Nephron progenitor cell (in vitro differentiated cells): ENCODE measurements around the gene ENTHD1.
A peak's percentile ranks its signal among the peaks of the same experiment; 100 is the strongest.

Experiments
- DNase-seq: peaks from one replicate; pipeline ENCODE4 v3.0.0; 2021
- H3K27ac Mint-ChIP-seq: 2 replicates; pipeline ENCODE4 v1.8.0; 2021; ENCODE audit warnings: mild to moderate bottlenecking, moderate library complexity, mixed read lengths
- H3K27me3 Mint-ChIP-seq: 2 replicates; pipeline ENCODE4 v1.8.0; 2021; ENCODE audit warnings: mild to moderate bottlenecking, low read depth, mixed read lengths; ENCODE audit not compliant: poor library complexity
- H3K36me3 Mint-ChIP-seq: 2 replicates; pipeline ENCODE4 v1.8.0; 2021; ENCODE audit warnings: low read depth, mixed read lengths
- H3K4me1 Mint-ChIP-seq: 2 replicates; pipeline ENCODE4 v1.8.0; 2021; ENCODE audit warnings: mixed read lengths
- H3K4me3 Mint-ChIP-seq: 2 replicates; pipeline ENCODE4 v1.8.0; 2021; ENCODE audit warnings: mild to moderate bottlenecking, moderate library complexity, mixed read lengths
- H3K9me3 Mint-ChIP-seq: 2 replicates; pipeline ENCODE4 v1.8.0; 2021; ENCODE audit warnings: mild to moderate bottlenecking, moderate library complexity, mixed read lengths
- TF ChIP-seq, protein P1 (sequence below): fragments of 200-600 bp; sonication (generic); IDR thresholded peaks from 2 replicates; pipeline ENCODE4 v1.5.0; 2021; ENCODE audit warnings: antibody characterized with exemption

The ENTHD1 gene

DNA sequence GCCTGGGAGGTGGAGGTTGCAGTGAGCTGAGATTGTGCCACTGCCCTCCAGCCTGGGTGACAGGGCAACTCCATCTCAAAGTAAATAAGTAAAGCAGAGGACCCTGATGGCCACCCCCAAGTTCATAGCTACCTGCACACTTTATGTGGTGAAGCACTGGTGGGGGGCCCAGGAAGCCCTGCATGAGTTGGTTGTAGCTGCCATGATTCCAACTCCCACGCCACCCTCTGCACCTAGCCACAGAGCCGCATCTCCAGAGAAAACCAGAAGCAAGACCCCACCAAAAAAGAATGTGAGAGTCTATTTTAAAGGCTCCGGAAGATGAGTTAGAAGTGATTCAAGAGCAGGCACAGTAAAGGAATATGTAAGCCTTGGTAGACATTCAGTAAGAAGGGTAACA lies 46.3 kb upstream of the ENTHD1 start:
- no peak overlapping the region for H3K27ac Mint-ChIP-seq
- TF ChIP-seq, protein P1, sequence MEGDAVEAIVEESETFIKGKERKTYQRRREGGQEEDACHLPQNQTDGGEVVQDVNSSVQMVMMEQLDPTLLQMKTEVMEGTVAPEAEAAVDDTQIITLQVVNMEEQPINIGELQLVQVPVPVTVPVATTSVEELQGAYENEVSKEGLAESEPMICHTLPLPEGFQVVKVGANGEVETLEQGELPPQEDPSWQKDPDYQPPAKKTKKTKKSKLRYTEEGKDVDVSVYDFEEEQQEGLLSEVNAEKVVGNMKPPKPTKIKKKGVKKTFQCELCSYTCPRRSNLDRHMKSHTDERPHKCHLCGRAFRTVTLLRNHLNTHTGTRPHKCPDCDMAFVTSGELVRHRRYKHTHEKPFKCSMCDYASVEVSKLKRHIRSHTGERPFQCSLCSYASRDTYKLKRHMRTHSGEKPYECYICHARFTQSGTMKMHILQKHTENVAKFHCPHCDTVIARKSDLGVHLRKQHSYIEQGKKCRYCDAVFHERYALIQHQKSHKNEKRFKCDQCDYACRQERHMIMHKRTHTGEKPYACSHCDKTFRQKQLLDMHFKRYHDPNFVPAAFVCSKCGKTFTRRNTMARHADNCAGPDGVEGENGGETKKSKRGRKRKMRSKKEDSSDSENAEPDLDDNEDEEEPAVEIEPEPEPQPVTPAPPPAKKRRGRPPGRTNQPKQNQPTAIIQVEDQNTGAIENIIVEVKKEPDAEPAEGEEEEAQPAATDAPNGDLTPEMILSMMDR, result no peak
- H3K27me3 Mint-ChIP-seq, result no peaks in the 10 kb centered on the region
- no peaks in the 10 kb centered on the region for H3K9me3 Mint-ChIP-seq
- H3K36me3 Mint-ChIP-seq, result no peaks in the 10 kb centered on the region
- no peak overlapping the region for H3K4me3 Mint-ChIP-seq
- DNase-seq, result no peak
- H3K4me1 Mint-ChIP-seq, result peaks cover 84% of the 10 kb centered on the region

DNA sequence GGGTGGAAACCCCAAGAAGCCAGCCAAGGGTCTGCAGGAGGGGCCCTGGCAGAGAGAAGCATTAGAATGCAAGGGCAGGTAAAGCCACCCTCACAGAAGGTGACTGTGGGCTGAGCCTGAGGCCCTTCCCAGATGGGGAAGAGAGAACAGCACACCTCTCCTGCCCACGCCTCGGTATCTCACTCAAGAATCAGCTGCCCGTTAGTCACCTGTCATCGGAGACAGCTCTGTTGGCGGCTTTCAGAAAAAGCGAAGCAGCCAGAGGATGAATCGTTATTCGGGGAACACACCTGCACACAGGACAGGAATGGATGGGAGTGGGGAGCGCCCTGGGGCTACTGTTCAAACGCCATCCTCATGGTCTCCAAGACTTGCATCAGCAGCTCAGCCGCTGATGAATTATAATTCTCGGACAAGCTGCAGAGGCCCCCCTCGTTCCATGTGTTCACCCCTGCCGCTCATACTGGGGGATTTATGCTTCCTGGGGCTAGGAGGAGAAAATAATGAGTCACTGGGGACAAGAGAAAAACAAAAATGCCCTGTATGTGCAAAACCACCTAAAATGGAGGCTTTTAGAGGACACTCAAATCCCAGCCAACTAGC lies 45.0 kb upstream of the ENTHD1 start:
- Mint-ChIP-seq H3K36me3 (no peaks in the 10 kb centered on the region), H3K27me3 (no peaks in the 10 kb centered on the region), H3K27ac (no peak overlapping the region), H3K4me1 (peaks cover 84% of the 10 kb centered on the region), H3K9me3 (no peaks in the 10 kb centered on the region), H3K4me3 (no peak overlapping the region)
- TF ChIP-seq, protein P1, result no peak
- no peak for DNase-seq

DNA sequence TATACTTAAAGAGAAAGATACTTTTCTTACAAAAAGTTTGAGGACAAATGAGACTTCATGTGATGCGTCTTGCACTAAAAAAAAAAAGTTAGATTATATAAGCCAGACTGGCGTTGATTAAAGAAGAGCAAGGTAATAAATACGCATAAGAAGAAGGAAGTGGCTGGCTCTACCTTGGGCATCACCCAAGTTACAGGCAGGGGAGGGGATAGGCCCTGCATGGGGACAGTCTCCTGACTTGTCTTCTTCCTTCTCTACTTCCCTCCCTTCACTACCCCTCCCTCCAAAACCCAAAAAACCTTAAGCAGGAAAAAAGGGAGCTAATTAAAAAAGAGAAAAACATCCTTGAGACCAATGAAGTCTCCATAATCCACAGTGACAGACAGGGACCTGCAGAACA lies 44.3 kb upstream of the ENTHD1 start:
- Mint-ChIP-seq H3K9me3 (no peaks in the 10 kb centered on the region), H3K27ac (no peak overlapping the region), H3K36me3 (no peaks in the 10 kb centered on the region), H3K4me1 (peaks cover 84% of the 10 kb centered on the region), H3K27me3 (no peaks in the 10 kb centered on the region), H3K4me3 (no peak overlapping the region)
- TF ChIP-seq, protein P1, result no peak
- no peak for DNase-seq

DNA sequence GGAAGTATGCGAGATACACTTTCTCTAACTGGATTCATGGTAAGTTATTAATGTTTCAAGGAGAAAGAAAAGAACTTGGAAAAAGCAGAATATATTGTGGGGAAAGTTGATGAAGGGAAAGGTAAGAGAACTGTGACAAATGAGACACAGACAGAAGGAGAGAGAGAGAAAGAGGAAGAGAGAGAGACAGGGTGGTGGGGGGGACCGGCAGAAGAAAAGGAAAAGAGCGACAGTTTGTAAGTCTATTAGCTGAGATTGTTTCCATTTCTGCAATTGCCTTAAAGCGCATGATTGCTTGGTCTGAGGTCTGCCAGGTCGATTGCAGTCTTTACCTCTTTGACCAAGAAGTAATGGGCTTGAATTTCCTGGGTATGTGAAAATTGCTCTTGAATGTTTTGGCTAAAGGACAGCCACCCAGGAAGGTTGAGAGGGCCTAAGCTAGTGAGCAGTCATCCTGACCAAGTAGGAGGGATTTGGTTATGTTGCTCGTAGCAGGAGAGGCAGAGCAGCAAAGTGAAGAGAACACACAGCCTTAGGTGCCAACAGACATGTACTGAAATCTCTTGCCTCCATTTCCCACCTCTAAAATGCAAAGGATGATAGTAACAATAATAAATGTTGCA lies 43.1 kb upstream of the ENTHD1 start:
- H3K4me1 Mint-ChIP-seq, result peaks cover 81% of the 10 kb centered on the region
- no peaks in the 10 kb centered on the region for H3K36me3 Mint-ChIP-seq
- no peak for DNase-seq
- TF ChIP-seq, protein P1, result no peak
- H3K27ac Mint-ChIP-seq, result no peak overlapping the region
- H3K27me3 Mint-ChIP-seq, result peaks cover 3% of the 10 kb centered on the region
- no peak overlapping the region for H3K4me3 Mint-ChIP-seq
- no peaks in the 10 kb centered on the region for H3K9me3 Mint-ChIP-seq

DNA sequence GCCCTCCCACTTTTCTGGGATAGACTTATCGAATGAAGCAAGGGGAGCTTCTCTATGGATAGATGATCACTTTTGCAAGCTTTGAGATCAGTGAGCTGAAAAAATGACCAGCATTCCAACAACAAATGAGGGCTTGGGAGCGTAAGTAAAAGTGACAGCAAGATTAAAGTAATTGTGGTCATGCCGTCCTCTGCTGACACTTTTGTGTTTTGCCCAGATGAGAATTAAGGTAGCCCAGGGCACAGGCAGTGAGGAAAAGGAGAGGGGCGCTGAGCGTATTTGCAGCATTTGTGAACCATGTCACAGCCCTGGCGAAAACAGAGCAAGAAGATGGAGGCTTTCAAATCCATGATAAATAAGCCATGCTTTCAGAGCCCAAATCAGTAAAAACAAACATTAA lies 42.1 kb upstream of the ENTHD1 start:
- H3K4me1 Mint-ChIP-seq, result peaks cover 72% of the 10 kb centered on the region
- H3K9me3 Mint-ChIP-seq, result no peaks in the 10 kb centered on the region
- H3K4me3 Mint-ChIP-seq, result peak overlapping the region; percentile 33
- TF ChIP-seq, protein P1, result no peak
- peak overlapping the region; percentile 1 for H3K27ac Mint-ChIP-seq
- H3K36me3 Mint-ChIP-seq, result no peaks in the 10 kb centered on the region
- no peak for DNase-seq
- H3K27me3 Mint-ChIP-seq, result peaks cover 3% of the 10 kb centered on the region

DNA sequence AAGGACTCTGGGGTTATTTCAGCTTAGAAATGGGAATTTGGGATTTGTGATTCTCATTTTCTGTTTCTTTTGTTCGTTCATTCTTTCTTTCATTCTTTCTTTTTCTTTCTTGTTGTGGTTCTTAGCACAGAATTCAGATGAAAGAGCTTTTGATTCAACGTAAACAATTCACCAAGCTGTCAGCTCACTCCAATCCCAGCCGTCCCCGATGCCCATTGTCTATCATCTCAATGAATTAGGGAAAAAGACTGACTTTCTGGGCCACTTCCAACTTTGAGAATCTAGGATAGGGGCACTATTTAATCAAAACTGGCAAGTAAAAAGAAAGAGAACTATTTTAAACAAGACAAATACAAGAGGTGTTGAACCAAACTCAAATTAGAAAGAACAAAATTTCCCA lies 41.6 kb upstream of the ENTHD1 start:
- H3K9me3 Mint-ChIP-seq, result no peaks in the 10 kb centered on the region
- DNase-seq, result no peak
- TF ChIP-seq, protein P1, result no peak
- peaks cover 67% of the 10 kb centered on the region for H3K4me1 Mint-ChIP-seq
- no peaks in the 10 kb centered on the region for H3K36me3 Mint-ChIP-seq
- no peak overlapping the region for H3K27ac Mint-ChIP-seq
- H3K27me3 Mint-ChIP-seq, result peaks cover 3% of the 10 kb centered on the region
- peak overlapping the region; percentile 0 for H3K4me3 Mint-ChIP-seq
